HepG2 (cell line): Measurements from ENCODE around the gene PITRM1. TPM values are rescaled to one million over a fixed set of nuclear protein-coding genes. Genes with fewer than 3 reads are reported as not detected.

ENCODE experiments used
- ATAC-seq: fragments of 200-7000 bp; cut with Tn5 transposase; 3 replicates; pipeline ENCODE4 v1.9.1; 2020; ENCODE audit warnings: mild to moderate bottlenecking, moderate library complexity
- BruUV-seq: library from RNA; stranded (reverse); fragments of 400-500 nt; replicated peaks from 2 replicates; lab custom pipeline; 2021; lab: Mats Ljungman, UMichigan
- CTCF ChIA-PET: fragments of 300-600 bp; formaldehyde crosslinking; extraction: SDS; loops from one replicate; lab custom pipeline; 2021; ENCODE audit warnings: low total read pairs, inconsistent platforms, low intra/inter-chr PET ratio; lab: Yijun Ruan, JAX
- POLR2A ChIA-PET: fragments of 350-600 bp; sonication (Branson Sonifier 250); formaldehyde crosslinking; loops from one replicate; lab custom pipeline; 2020; ENCODE audit warnings: antibody characterized with exemption, inconsistent platforms; lab: Yijun Ruan, JAX
- DNase-seq: peaks from one replicate; pipeline ENCODE4 v3.0.0-alpha.2; 2015; ENCODE audit warnings: low spot score
- FAIRE-seq: peaks from 3 replicates; lab custom pipeline; 2011; peaks lifted over from hg19 to GRCh38; lab: Jason Lieb, UNC
- H2AFZ ChIP-seq: one replicate; pipeline ENCODE4 v1.6.1; 2011; ENCODE audit warnings: low read length, inconsistent platforms
- H3K27ac ChIP-seq: fragments of 300-600 bp; 3 replicates; pipeline ENCODE4 v1.8.0; 2011; ENCODE audit warnings: mixed run types, mild to moderate bottlenecking, mixed read lengths, low read length, inconsistent platforms; ENCODE audit not compliant: insufficient read depth; ENCODE audit errors: extremely low read length
- H3K27me3 ChIP-seq, 2 experiments: fragments of 200-600 bp in 1 of 2; 2 replicates in 1 of 2; 3 replicates in 1 of 2; pipeline versions ENCODE4 v1.6.0 to v1.8.0; 2011; ENCODE audit warnings: low read length in 2 of 2, mild to moderate bottlenecking in 2 of 2, moderate library complexity in 2 of 2, inconsistent platforms in 1 of 2; ENCODE audit not compliant: insufficient read depth in 2 of 2, control insufficient read depth in 1 of 2
- H3K36me3 ChIP-seq, 2 experiments: fragments of 200-600 bp in 1 of 2; replicated peaks in 1 of 2; 2 replicates in 1 of 2; 3 replicates in 1 of 2; pipeline versions ENCODE4 v1.5.1 to v1.8.0; 2011; ENCODE audit warnings: low read length in 2 of 2, inconsistent platforms in 1 of 2; ENCODE audit not compliant: insufficient read depth in 2 of 2, control insufficient read depth in 1 of 2
- H3K4me1 ChIP-seq: 2 replicates; pipeline ENCODE4 v1.5.1; 2012; ENCODE audit warnings: low read length, inconsistent platforms; ENCODE audit not compliant: insufficient read depth
- H3K4me2 ChIP-seq: 2 replicates; pipeline ENCODE4 v1.6.0; 2011; ENCODE audit warnings: low read depth, low read length, inconsistent platforms
- H3K4me3 ChIP-seq, 3 experiments: fragments of 200-600 bp in 1 of 3; sonication (generic), shearing (Covaris generic) in 1 of 3; replicated peaks in 1 of 3; 2 replicates each; pipeline ENCODE4 v1.5.1; 2011 to 2016; ENCODE audit warnings: low read length in 3 of 3, inconsistent platforms in 2 of 3, low read depth in 2 of 3, mild to moderate bottlenecking in 2 of 3, control low read depth in 1 of 3, mixed read lengths in 1 of 3; ENCODE audit not compliant: insufficient read depth in 1 of 3
- H3K79me2 ChIP-seq: one replicate; pipeline ENCODE4 v1.6.1; 2011; ENCODE audit warnings: low read length, inconsistent platforms; ENCODE audit not compliant: insufficient read depth
- H3K9ac ChIP-seq: 2 replicates; pipeline ENCODE4 v1.6.0; 2011; ENCODE audit warnings: mild to moderate bottlenecking, low read depth, low read length, inconsistent platforms; ENCODE audit not compliant: insufficient read depth
- H3K9me3 ChIP-seq: 2 replicates; pipeline ENCODE4 v1.5.1; 2012; ENCODE audit warnings: mild to moderate bottlenecking, low read length
- H4K20me1 ChIP-seq: 2 replicates; pipeline ENCODE4 v1.6.0; 2011; ENCODE audit warnings: inconsistent platforms, mild to moderate bottlenecking, low read length, moderate library complexity; ENCODE audit not compliant: insufficient read depth
- DPF2 ChIP-seq: sonication (generic); formaldehyde crosslinking; IDR thresholded peaks from 2 replicates; pipeline ENCODE4 v1.4.0; 2020; ENCODE audit warnings: mild to moderate bottlenecking, low read depth, missing genetic modification reagents, borderline replicate concordance
- KIAA2018 ChIP-seq: sonication (generic); formaldehyde crosslinking; IDR thresholded peaks from 2 replicates; pipeline ENCODE4 v1.5.0; 2020; ENCODE audit warnings: mild to moderate bottlenecking, missing genetic modification reagents, borderline replicate concordance
- MAZ ChIP-seq, 2 experiments: sonication (generic) in 1 of 2; formaldehyde crosslinking in 1 of 2; IDR thresholded peaks; 2 replicates each; pipeline versions ENCODE4 v1.5.0 to v1.6.1; 2012 to 2020; ENCODE audit warnings: low read depth in 2 of 2, mild to moderate bottlenecking in 2 of 2, borderline replicate concordance in 1 of 2, improper control_type of control experiment in 1 of 2, low read length in 1 of 2, missing genetic modification reagents in 1 of 2, moderate library complexity in 1 of 2
- RBAK ChIP-seq: sonication (generic); formaldehyde crosslinking; IDR thresholded peaks from 2 replicates; pipeline ENCODE4 v1.5.1; 2020; ENCODE audit warnings: mild to moderate bottlenecking, missing genetic modification reagents
- XBP1 ChIP-seq: sonication (generic); formaldehyde crosslinking; IDR thresholded peaks from 2 replicates; pipeline ENCODE4 v1.5.0; 2020; ENCODE audit warnings: missing genetic modification reagents
- ZNF282 ChIP-seq: fragments of 450-650 bp; IDR thresholded peaks from 2 replicates; pipeline ENCODE4 v1.6.1; 2018; ENCODE audit not compliant: partially characterized antibody
- WGBS: methylation state at CpG from one replicate; pipeline ENCODE4 v1.1.6; 2017; ENCODE audit warnings: low lambda C conversion rate; 5-methylcytosine and 5-hydroxymethylcytosine counted together
- in situ Hi-C: cut with HindIII; loops from 2 replicates; pipeline ENCODE4 v1.10.0; 2017; ENCODE audit warnings: low pct_unique_long_range_greater_than_20kb; ENCODE audit not compliant: extremely low pct_ligation_motif_present
- intact Hi-C: fragments of 100-400 bp; cut with micrococcal nuclease; formaldehyde crosslinking; loops from one replicate; pipeline ENCODE4 v1.10.0; 2022; ENCODE audit not compliant: unreplicated experiment
- polyA plus RNA-seq, 8 experiments: library from polyadenylated mRNA; depleted of rRNA in 3 of 8; stranded (reverse) in 7 of 8; unstranded in 1 of 8; fragments of >200 nt; fragmentation: Illumina TruSeq in 4 of 8; extraction: Trizol in 4 of 8; gene quantifications; 2 replicates each; pipeline versions ENCODE4 v1.2.1 to v1.2.3, GENCODE V29; 2011 to 2016; ENCODE audit warnings: low read depth in 4 of 8, missing spikeins in 1 of 8, mixed read lengths in 1 of 8; ENCODE audit not compliant: insufficient read depth in 1 of 8
- total RNA-seq, 5 experiments: library from RNA; depleted of rRNA; stranded (reverse); fragments of >200 nt; fragmentation: Illumina TruSeq; extraction: Trizol; gene quantifications; 2 replicates each; pipeline ENCODE4 v1.2.3, GENCODE V29; 2016; ENCODE audit warnings: low read depth in 1 of 5

Gene PITRM1
- total and polyA plus RNA-seq, 2 of the 13 experiments (the other 11 are each of a cell fraction or from before 2014, with no cell fraction given): 16.4 to 29.0 TPM

- Histone ChIP-seq H3K27ac (no peak overlapping the region), H3K4me2 (no peak overlapping the region), H3K4me1 (no peaks in the 10 kb centered on the region), H3K4me3 (no peak overlapping the region), H3K36me3 (no peaks in the 10 kb centered on the region), H4K20me1 (no peaks in the 10 kb centered on the region), H2AFZ (no peak overlapping the region), H3K9ac (no peak overlapping the region), H3K27me3 (peaks cover 9 to 61% of the 10 kb centered on the region in 2 experiments; a peak in 4 of 5 replicates), H3K9me3 (no peaks in the 10 kb centered on the region), H3K79me2 (no peaks in the 10 kb centered on the region)
- FAIRE-seq: no peak
- intact Hi-C loops: no loop called here
- TF ChIP-seq XBP1 (no peak), RBAK (CRISPR knock-in tag) (no peak), DPF2 (CRISPR knock-in tag) (no peak)
- DNase-seq: no peak
- no TSS peak for BruUV-seq
- 2% methylated on average over 4 of the region's 4 CpGs for WGBS
- ChIA-PET POLR2A (no interaction called here), CTCF (no interaction called here)
- in situ Hi-C loops: no loop called here
- ATAC-seq: no peak
These were observed 31.4 kb upstream of the PITRM1 start for GRCh38 chr10:3203972-3204371.

DNA sequence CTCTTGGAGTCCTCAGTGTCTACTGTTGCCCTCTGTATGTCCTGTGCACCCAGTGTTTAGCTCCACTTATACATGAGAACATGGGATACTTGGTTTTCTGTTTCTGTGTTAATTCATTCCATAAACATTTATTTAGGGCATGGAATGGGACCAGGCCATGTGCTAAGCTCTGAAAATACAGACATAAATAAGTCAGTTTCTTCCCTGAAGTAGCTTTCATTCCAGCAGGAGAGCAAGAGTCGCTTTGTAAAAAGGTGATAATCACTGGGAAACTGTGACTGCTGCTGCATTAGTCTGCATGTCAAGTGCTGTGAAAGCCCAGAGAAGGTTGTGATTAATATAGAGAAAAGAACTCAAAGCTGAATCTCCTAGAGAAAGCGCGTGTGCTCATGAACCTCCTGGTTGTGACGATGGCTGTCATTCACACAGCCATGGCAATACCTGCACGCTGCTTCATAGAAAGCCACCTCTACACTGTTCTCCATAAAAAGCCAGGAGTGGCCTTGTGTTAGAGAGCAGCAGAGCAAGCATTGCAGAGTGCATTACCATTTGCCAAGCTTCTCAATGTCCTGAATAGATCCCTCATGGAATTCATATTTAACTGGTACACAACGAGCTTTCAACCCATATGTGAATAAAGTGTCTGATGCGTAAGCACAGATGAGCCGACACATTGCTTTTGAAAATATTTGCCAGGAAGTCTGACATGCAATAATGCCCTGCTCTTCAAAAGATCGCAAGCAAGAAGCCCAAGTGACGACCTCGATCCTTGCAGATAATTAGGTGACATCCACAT is 30.6 kb upstream of the PITRM1 start:
- ChIA-PET POLR2A (no interaction called here), CTCF (no interaction called here)
- in situ Hi-C loops: no loop called here
- H3K4me3 ChIP-seq: no peak overlapping the region
- no peaks in the 10 kb centered on the region for H4K20me1 ChIP-seq
- FAIRE-seq (no peak), DNase-seq (no peak), ATAC-seq (no peak)
- intact Hi-C loops: no loop called here
- no peak overlapping the region for H2AFZ ChIP-seq
- H3K4me2 ChIP-seq: no peak overlapping the region
- peaks cover 10 to 62% of the 10 kb centered on the region in 2 experiments; a peak in 4 of 5 replicates for H3K27me3 ChIP-seq
- no peak overlapping the region for H3K9ac ChIP-seq
- no peaks in the 10 kb centered on the region for H3K79me2 ChIP-seq
- WGBS: 18% methylated on average over 11 of the region's 11 CpGs
- H3K27ac ChIP-seq: no peak overlapping the region
- BruUV-seq: no TSS peak
- no peaks in the 10 kb centered on the region for H3K36me3 ChIP-seq
- H3K9me3 ChIP-seq: no peaks in the 10 kb centered on the region
- no peaks in the 10 kb centered on the region for H3K4me1 ChIP-seq
- TF ChIP-seq MAZ (IDR thresholded peaks at IDR 0.05; ENCODE audit: borderline replicate concordance, low read depth, low read length) (no peak), MAZ (CRISPR knock-in tag; IDR thresholded peaks at IDR 0.05; ENCODE audit: low read depth) (no peak), KIAA2018 (no peak), ZNF282 (no peak)
